RPMI7951 (cell line): Measurements from ENCODE around the gene STMN3. TPM values are rescaled to one million over a fixed set of nuclear protein-coding genes. Genes with fewer than 3 reads are reported as not detected.
"Not testable (repeated sequence)": the region's sequence is repeated elsewhere in the genome, so short reads cannot be mapped to it uniquely, and the experiment has no call there.

Experiments used
- DNase-seq: peaks from one replicate; pipeline ENCODE4 v3.0.0-alpha.2; 2012; ENCODE audit warnings: low read depth
- total RNA-seq: library from RNA; depleted of rRNA; stranded (reverse); fragments of >200 nt; shearing (Covaris generic); gene quantifications from 2 replicates; pipeline ENCODE4 v1.2.3, GENCODE V29; 2014

Gene STMN3
- total RNA-seq, 1 experiment from 2014 or later = 75.3 TPM

- DNase-seq = no peak
Observed at GRCh38 chr20:63678667-63679465, 25.6 kb upstream of the STMN3 start.

GRCh38 chr20:63678071-63678470 lies 24.8 kb upstream of the STMN3 start:
- DNase-seq = no peak

- DNase-seq = no peak
Observed at GRCh38 chr20:63675681-63676368, 22.6 kb upstream of the STMN3 start.

- DNase-seq = no peak
Observed at GRCh38 chr20:63673951-63674350, 20.7 kb upstream of the STMN3 start.

- DNase-seq = no peak
Observed at GRCh38 chr20:63672666-63673065, 19.4 kb upstream of the STMN3 start.

- DNase-seq = not testable (repeated sequence)
Observed at GRCh38 chr20:63671695-63672094, 18.5 kb upstream of the STMN3 start.

- no peak for DNase-seq
Observed at GRCh38 chr20:63668351-63668750, 15.1 kb upstream of the STMN3 start.

- no peak for DNase-seq
Observed at GRCh38 chr20:63667858-63668257, 14.6 kb upstream of the STMN3 start.

GRCh38 chr20:63665708-63666107 lies 12.5 kb upstream of the STMN3 start:
- no peak for DNase-seq

- DNase-seq = no peak
Observed at GRCh38 chr20:63664861-63665594, 11.8 kb upstream of the STMN3 start.

- no peak for DNase-seq
Observed at GRCh38 chr20:63664143-63664851, 11.1 kb upstream of the STMN3 start.

- no peak for DNase-seq
Observed at GRCh38 chr20:63663332-63664066, 10.3 kb upstream of the STMN3 start.

- DNase-seq = no peak
Observed at GRCh38 chr20:63662813-63663189, 9.6 kb upstream of the STMN3 start.

GRCh38 chr20:63661959-63662812 lies 9.0 kb upstream of the STMN3 start:
- DNase-seq = no peak

GRCh38 chr20:63661108-63661507 lies 7.9 kb upstream of the STMN3 start:
- DNase-seq = no peak

GRCh38 chr20:63660622-63661021 lies 7.4 kb upstream of the STMN3 start:
- no peak for DNase-seq

- not testable (repeated sequence) for DNase-seq
Observed at GRCh38 chr20:63660174-63660573, 7.0 kb upstream of the STMN3 start.

GRCh38 chr20:63659370-63659769 lies 6.1 kb upstream of the STMN3 start:
- DNase-seq = no peak

GRCh38 chr20:63658749-63659187 lies 5.5 kb upstream of the STMN3 start:
- DNase-seq = peak; percentile 55
